ENCODE results near the gene RAPGEF5.

Gene RAPGEF5

DNA sequence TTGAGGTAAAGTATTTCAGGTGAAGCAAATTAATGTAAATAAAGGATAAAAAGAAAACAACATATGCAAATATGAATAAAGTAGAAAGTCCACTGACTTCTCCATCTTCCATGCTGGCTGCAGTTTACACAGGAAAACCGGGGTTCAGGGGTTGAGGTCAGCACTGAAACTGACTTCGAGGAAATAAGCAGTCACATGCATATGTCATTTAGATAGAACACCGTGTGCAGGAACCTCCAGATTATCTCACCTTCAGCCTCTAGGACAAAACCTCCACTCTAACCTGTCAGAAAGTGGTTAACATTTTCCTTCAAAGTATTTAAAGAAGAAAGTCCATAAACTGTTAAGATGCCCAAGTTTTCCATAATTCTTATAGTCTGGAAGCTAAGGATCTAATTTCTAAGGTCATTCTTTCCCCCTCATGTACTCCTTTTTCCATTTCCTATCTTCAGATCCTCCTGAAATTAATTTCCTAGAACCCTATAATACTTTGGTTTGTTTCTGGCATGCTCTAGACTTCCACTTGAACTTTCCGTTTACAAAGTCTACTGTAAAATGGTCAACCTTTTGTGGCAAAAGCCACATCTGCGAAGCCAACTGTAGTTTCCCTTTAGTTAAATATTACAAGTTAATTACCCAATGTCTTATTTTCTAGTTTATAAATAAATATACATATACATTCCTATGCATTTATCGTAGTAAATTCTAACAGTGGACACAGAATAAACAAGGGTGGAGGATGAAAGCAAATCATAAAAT, 173.3 kb downstream of the RAPGEF5 start:
- TF ChIP-seq, protein P1, sequence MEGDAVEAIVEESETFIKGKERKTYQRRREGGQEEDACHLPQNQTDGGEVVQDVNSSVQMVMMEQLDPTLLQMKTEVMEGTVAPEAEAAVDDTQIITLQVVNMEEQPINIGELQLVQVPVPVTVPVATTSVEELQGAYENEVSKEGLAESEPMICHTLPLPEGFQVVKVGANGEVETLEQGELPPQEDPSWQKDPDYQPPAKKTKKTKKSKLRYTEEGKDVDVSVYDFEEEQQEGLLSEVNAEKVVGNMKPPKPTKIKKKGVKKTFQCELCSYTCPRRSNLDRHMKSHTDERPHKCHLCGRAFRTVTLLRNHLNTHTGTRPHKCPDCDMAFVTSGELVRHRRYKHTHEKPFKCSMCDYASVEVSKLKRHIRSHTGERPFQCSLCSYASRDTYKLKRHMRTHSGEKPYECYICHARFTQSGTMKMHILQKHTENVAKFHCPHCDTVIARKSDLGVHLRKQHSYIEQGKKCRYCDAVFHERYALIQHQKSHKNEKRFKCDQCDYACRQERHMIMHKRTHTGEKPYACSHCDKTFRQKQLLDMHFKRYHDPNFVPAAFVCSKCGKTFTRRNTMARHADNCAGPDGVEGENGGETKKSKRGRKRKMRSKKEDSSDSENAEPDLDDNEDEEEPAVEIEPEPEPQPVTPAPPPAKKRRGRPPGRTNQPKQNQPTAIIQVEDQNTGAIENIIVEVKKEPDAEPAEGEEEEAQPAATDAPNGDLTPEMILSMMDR (IDR thresholded peaks at IDR 0.05; ENCODE audit: low read depth, low read length): no peak

DNA sequence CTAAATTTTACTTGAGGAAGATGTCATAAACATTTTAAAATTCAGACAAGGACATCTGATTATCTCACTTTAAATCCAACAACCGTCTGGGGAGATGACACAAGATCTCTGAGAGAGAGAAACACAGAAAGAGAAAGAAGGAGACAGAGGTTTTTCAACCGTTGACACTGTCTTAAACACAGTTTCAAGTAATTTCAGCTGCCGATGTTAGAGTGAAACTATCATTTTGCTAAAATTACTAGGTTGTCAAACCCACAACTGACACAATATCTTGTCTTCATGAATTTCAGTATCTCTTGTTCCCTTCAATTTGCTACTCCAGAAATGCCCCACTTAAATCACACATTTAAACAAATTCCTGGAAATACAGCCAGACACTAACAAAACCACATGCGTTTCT, 174.8 kb downstream of the RAPGEF5 start:
- DNase-seq: no peak
- TF ChIP-seq, protein P1 (IDR thresholded peaks at IDR 0.05; ENCODE audit: low read depth, low read length): no peak
- no peaks in the 10 kb centered on the region for H3K4me1 ChIP-seq
- peaks cover 39% of the 10 kb centered on the region for H3K36me3 ChIP-seq
- no peaks in the 10 kb centered on the region for H3K27me3 ChIP-seq
- H3K9me3 ChIP-seq: no peaks in the 10 kb centered on the region; the same call in 1 of the 2 replicates
- no peak overlapping the region for H3K4me3 ChIP-seq (ENCODE audit: low read depth, low read length)

More for the DNA sequence above, 173.3 kb downstream of the RAPGEF5 start:
- DNase-seq: no peak
- Histone ChIP-seq H3K9me3 (no peaks in the 10 kb centered on the region; the same call in 1 of the 2 replicates), H3K36me3 (peaks cover 36% of the 10 kb centered on the region), H3K4me1 (no peaks in the 10 kb centered on the region; the same call in 1 of the 2 replicates), H3K4me3 (ENCODE audit: low read depth, low read length) (no peak overlapping the region), H3K27me3 (no peaks in the 10 kb centered on the region)

DNA sequence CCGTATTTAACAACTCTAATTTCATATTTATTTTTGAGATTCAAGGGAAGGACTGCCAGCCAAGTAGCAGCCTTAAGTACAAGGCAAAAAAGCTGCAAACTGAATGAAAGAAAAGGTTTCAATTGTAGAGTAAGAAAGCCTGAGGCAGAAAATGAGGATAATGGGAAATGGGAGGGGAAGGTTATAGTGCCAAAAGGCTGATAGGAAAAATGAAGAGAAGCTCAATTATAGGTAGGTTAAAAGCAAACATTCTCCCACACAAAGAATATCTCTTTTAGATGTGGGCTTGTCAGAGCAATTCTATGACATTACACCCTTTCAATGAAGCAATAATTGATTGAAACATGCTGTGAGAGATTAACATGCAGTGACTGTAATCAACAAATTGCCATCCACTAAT, 175.3 kb downstream of the RAPGEF5 start:
- Histone ChIP-seq H3K9me3 (no peaks in the 10 kb centered on the region; the same call in 1 of the 2 replicates), H3K27me3 (no peaks in the 10 kb centered on the region), H3K36me3 (peaks cover 43% of the 10 kb centered on the region), H3K4me3 (ENCODE audit: low read depth, low read length) (no peak overlapping the region), H3K4me1 (no peaks in the 10 kb centered on the region)
- no peak for DNase-seq
- TF ChIP-seq, protein P1 (IDR thresholded peaks at IDR 0.05; ENCODE audit: low read depth, low read length): no peak

DNA sequence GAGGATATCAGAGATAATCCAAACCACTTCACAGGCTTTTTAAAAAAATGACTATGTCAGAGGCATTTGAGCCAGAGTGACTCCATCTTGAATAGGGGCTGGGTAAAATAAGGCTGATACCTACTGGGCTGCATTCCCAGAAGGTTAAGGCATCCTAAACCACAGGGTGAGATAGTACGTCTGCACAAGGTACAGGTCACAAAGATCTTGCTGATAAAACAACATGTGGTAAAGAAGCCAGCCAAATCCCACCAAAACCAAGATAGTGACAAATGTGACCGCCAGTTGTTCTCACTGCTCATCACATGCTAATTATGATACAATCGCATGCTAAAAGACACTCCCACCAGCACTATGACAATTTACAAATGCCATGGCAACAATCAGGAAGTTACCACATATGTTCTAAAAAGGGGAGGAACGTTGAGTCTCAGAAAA, 177.5 kb downstream of the RAPGEF5 start:
- H3K36me3 ChIP-seq: peaks cover 51% of the 10 kb centered on the region
- no peak overlapping the region for H3K4me3 ChIP-seq (ENCODE audit: low read depth, low read length)
- no peak for DNase-seq
- peaks cover 6% of the 10 kb centered on the region for H3K4me1 ChIP-seq
- H3K27me3 ChIP-seq: no peaks in the 10 kb centered on the region
- no peaks in the 10 kb centered on the region; the same call in 1 of the 2 replicates for H3K9me3 ChIP-seq
- TF ChIP-seq, protein P1 (IDR thresholded peaks at IDR 0.05; ENCODE audit: low read depth, low read length): no peak

DNA sequence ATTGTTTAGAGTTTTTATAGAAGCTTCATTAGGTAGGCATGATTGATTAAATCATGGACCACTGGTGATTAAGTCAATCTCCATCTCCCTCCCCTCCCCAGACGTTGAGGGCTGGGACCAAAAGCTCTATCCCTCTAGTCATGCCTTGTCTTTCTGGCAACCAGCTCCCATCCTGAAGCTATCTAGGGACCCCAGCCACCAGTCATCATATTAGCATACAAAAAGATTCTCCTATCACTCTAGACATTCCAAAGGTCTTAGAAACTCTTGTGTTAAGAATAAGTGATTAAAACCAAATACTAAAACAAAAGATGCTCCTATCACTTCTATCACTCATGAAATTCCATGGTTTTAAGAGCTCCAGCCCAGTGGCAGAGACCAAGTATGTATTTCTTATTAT, 178.2 kb downstream of the RAPGEF5 start:
- H3K27me3 ChIP-seq: no peaks in the 10 kb centered on the region
- TF ChIP-seq, protein P1 (IDR thresholded peaks at IDR 0.05; ENCODE audit: low read depth, low read length): no peak
- no peak overlapping the region for H3K4me3 ChIP-seq (ENCODE audit: low read depth, low read length)
- no peaks in the 10 kb centered on the region; the same call in 1 of the 2 replicates for H3K9me3 ChIP-seq
- peaks cover 51% of the 10 kb centered on the region for H3K36me3 ChIP-seq
- DNase-seq: no peak
- H3K4me1 ChIP-seq: peaks cover 10% of the 10 kb centered on the region

DNA sequence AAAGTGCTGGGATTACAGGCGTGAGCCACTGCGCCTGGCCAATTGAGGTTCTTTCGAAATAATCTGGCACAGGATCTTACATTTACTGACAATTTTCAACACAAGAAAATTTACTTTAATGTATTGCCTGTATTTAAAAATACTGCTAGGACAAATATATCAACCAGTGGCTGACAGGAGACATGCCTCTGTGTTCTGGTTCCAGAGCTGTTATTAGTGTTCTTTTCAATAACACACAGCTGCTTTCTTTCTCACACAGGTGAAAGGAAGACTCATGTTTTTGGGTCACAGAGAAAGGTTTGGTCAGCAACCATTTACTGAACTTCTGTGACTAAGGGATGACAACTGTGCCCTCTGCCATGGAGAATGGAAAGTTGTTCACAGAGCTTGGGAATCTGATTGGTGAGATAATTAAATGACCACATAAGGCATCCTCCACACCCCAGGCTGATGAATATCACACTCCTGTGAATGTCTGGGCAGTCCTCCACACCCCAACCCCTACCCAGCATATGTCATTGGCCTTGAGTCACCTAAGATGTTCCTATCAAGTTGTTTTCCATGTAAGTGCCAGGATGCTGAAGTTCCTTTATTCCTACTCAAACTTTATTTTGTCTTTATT, 180.1 kb downstream of the RAPGEF5 start:
- peaks cover 44% of the 10 kb centered on the region for H3K36me3 ChIP-seq
- H3K27me3 ChIP-seq: no peaks in the 10 kb centered on the region
- H3K9me3 ChIP-seq: no peaks in the 10 kb centered on the region; the same call in 1 of the 2 replicates
- no peak for DNase-seq
- TF ChIP-seq, protein P1 (IDR thresholded peaks at IDR 0.05; ENCODE audit: low read depth, low read length): no peak
- H3K4me1 ChIP-seq: peaks cover 10% of the 10 kb centered on the region
- no peak overlapping the region for H3K4me3 ChIP-seq (ENCODE audit: low read depth, low read length)
